ENCODE measurements around the gene SCAI.
"Not testable (repeated sequence)": the region's sequence is repeated elsewhere in the genome, so short reads cannot be mapped to it uniquely, and the experiment has no call there.

Gene SCAI

DNA sequence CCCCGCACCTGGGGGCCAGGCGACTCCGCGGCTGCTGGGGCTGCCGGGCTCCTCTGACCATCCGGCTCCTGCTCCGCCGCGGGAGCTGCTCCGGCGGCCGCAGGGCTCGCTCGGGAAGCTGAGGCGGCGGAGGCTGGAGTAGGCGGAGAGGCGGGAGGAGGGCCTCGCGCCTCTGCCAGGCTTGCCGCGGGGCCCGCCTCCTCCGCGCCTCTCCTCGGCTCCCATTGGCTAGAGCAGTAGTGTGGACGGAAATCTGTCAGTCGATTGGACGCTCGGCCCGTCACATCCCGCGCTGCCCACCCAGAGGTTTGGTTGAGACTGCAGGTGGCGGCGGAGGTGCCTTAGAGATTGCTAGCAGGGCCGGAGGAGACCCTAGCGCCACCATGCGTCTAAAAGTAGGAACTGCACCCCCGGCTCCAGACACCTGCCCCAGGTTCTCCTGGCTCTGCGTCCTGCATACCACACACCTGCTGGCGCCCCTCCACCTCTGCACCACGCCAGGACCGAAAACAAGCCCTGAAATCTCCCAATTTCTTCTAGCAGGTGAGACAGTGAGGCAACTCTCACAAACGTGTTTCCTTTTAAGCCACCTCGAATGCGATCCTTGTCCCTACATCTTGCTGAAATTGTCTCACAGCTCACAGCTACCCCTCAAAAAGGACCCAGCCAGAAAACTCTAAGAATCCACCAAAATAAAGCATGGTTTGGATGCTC is at the start of gene SCAI:
SCAI (minus strand) TSS at position 152 of the 714 bp plus-strand sequence; CDS start at position 61, 91 bp downstream.
- DNase-seq, result peak; percentile 95 to 97

DNA sequence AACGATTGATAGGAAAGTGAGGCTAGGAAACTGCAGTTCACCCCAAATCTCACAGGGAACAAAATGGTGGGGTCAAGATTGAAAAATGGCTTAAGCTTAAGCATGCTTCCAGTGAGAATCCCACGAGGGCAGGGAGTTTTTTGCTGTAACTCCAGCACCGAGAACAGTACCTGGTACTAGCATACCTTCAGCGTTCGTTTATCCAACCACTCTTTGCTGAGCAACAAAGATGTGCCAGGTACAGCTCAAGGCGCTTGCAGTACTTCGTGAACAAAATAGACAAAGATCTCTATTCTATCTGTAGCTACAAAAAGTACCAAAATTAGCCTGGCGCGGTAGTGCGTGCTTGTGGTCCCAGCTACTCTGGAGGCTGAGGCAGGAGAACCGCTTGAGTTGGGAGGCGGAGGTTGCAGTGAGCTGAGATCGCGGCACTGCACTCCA is 47.1 kb upstream of the SCAI start:
- peak in 1 of 2 donors; percentile 22 for DNase-seq

DNA sequence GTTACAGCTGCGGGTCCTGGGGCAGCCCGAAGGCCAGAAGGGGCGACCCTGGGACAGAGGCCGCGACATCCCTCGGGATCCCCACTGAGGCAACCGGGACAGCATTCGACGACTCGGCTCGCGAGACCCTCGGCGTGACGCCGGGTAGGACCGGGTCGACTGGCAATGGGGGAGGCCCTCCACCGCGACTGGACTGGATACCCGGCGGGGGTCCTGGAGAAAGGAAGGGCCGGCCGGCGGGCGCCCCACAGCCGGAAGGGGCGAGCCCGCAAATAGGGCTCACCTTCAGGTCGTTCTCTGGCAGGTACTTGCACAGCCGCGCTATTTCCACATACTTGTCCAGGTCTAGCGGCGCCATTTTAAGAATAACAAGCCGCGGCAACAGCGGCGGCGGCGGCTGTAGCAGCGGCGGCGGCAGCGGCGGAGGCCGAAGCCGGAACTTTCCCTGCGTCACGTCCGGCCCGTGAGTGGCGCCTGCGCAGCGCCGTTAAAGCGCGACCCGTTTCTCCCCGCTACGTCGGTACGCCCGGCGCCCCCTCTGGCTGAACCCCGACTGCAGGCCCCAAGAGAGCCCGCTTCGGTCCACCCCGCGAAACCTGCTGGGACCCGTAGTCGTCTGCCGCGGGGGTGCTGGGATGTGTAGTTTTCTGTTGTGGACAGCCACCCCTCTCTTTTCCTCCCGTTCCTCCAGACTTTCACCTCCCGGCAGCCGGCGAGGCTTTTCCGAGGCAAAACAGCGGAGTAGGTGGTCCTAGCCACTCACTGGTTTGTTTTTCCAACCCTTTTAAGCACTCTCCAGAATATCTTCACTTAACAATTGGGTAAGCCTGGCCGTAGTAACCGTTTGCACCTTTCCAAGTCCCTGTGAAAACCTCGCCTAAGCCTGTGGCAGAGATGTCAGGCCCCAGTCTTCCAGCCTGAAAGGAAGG is 46.3 kb upstream of the SCAI start, which contains the start of gene PPP6C:
PPP6C (minus strand) TSS at position 443 of the 929 bp plus-strand sequence; CDS start at position 358, 85 bp downstream.
- peak; percentile 96 for DNase-seq

DNA sequence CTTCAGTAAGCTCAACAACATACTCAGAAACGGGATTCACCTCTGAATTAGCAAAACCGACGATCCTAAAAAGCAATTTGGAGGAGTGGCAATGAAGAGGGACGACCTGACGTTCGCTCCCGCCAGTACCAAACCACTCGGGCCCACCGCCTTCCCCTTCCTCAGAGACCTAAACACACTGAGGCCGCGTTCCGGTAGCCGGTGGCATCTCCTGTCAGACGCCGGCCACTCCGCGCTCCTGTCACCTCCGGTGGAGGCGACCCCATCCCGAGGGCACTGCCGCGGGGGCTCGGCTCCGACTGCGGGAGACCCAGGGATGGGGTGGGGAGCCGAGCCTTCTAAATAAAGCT is 45.7 kb upstream of the SCAI start:
- peak in 1 of 2 donors; percentile 32 for DNase-seq

DNA sequence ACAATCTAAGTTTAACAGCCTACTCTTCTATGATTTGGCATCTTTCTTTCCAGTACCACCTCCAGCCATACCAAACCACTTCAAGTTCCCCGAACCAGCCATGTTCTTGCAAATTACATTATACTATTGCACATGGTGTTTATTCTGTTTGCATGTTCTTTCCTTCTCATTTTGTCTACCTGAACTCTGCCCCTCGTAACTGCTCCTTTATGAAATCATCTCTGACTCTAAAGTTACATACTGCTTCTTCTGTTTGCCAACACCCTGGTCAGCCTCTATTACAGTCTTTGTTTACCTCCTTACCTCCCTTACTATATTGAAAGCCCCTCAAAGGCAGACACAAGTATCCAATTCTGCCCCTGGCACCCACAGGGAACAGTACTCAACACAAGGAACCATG is 40.2 kb upstream of the SCAI start:
- no peak for DNase-seq

DNA sequence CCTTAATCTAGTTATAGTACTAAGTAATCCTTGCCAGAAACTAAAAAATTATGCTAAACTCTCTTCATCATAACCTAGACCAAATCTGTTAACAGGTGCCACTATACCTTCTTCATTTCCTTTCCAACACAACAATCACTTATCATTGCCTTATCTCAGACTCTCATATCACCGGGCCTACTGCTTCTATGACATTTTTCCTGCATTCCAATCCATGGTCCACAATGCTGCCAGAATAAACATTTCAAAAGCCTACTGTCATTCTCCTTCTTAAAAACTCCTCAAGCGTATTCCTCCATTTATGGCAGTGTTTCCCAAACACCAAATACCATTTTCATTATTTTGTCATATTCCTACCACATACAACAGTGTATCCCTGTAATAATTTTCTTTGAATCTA is 39.7 kb upstream of the SCAI start:
- DNase-seq, result no peak

DNA sequence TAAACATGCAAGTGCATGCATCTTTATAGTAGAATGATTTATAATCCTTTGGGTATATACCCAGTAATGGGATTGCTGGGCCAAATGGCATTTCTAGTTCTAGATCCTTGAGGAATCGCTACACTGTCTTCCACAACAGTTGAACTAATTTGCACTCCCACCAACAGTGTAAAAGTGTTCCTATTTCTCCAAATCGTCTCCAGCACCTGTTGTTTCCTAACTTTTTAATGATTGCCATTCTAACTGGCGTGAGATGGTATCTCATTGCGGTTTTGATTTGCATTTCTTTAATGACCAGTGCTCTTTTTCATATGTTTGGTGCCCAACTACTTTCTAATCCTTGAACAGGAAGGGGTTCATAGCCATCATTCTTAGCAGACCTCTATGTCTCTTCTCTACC is 38.4 kb upstream of the SCAI start:
- DNase-seq, result not testable (repeated sequence)

DNA sequence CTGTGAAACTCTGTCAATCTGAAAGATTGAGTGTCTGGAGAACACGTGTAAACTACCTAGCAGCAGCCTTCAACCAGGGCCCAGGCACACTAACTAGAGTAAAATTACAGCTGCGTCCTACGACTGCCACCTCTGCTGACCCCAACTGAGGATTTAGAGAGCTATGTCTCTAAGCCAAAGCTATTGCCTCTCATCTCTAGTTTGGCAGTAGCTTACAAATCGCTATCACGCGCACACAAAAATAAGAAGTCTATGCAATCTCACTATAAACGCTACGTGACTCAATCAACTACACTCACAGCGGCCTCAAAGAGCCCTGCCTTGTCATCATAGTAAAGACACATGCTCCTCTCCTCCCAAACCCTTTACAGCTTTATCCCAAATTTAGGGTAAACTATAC is 37.5 kb upstream of the SCAI start:
- DNase-seq, result no peak

DNA sequence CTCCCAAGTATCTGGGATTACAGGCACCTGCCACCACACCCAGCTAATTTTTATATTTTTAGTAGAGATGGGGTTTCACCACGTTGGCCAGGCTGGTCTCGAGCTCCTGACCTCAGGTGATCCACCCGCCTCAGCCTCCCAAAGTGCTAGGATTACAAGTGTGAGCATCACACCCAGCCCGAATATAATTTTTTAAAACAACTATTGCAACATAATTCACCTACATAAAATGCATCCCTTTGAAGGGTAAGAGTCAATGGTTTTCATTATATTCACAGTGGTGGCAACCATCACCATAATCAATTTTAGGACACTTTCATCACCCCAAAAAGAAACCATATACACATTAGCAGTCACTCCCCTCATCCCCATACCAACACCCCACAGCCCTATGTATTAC is 36.4 kb upstream of the SCAI start:
- DNase-seq, result not testable (repeated sequence)

DNA sequence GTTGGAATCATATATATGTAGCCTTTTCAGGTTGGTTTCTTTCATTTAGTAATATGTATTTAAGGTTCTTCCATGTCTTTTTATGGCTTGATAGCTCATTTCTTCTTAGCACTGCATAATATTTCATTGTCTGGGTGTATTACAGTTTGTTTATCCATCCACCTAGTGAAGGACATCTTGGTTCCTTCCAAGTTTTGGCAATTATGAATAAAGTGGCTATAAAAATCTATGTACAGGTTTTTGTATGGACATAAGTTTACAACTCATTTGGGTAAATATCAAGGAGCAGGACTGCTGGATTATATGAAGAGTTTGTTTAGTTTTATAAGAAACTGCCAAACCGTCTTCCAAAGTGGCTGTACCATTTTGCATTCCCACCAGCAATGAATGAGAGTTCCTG is 34.6 kb upstream of the SCAI start:
- DNase-seq, result no peak

DNA sequence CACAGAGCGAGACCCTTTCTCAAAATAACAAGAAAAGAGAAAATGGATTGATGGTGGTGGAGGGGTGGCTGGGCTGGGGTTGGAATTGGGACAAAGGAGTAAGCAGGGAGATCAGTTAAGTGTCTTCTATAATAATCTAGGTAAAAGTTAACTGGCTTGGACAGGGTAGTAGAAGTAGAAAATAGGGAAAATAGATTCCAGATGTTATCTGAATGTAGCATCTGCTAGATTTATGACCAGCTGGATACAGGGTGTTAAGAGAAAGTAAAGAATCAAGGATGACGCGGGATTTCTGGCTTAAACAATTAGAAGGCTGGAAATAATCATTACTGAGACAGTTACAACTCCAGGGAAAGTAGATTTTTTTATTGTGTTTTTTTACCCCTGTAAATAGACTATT is 33.3 kb upstream of the SCAI start:
- DNase-seq, result no peak

DNA sequence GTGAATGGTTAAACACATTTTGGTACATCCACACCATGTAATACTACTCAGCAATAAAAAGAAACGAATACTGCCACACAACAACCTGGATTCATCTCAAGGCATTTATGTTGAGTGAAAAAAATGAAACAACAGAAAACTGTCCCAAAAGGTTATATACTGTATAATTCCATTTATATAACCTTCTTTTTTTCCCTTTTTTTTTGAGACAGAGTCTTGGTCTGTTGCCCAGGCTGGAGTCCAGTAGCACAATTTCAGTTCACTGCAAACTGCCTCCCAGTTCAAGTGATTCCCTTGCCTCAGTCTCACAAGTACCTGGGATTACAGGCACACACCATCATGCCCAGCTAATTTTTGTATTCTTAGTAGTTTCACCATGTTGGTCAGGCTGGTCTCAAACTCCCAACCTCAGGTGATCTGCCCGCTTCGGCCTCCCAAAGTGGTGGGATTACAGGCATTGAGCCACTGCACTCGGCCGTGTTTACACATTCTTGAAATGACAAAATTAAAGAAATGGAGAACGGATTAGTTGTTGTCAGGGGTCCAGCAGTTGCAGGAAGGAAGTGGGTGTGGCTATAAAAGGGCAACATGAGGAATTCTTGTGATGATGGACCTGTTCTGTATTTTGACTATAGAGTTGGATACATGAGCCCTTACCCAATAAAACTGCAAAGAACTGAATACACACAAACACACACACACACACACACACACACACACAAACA is 28.9 kb upstream of the SCAI start:
- DNase-seq, result no peak

DNA sequence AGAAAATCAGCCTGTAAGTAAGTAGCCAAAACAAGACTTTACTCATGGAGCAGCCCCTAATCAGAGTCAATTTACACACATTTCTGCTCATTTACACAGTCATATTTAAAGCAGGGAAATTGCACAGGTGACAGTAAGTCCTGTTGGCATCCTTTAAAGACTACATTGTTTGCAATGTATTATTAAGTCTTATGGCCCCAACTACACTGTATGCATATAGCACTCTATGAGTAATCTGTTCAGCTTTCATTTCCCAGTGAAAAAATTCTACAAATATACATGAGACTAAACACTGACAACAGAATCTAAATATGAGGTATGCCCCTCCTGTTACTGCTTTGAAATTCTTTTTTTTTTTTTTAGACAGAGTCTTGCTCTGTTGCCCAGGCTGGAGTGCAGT is 26.6 kb upstream of the SCAI start:
- DNase-seq, result no peak

DNA sequence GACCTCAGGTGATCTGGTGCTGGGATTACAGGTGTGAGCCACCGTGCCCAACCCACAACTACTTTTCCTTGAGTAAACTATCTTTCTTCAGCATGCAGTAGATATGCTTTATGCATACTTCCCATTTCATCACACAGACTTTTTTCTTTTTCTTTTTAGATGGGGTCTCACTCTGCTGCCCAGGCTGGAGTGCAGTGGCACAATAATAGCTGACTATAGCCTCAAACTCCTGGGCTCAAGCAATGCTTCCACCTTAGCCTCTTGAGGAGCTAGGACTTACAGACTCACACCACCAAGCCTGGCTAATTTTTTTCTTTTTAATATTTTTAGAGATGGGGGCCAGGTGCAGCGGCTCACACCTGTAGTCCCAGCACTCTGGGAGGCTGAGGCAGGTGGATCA is 23.4 kb upstream of the SCAI start:
- DNase-seq, result no peak

DNA sequence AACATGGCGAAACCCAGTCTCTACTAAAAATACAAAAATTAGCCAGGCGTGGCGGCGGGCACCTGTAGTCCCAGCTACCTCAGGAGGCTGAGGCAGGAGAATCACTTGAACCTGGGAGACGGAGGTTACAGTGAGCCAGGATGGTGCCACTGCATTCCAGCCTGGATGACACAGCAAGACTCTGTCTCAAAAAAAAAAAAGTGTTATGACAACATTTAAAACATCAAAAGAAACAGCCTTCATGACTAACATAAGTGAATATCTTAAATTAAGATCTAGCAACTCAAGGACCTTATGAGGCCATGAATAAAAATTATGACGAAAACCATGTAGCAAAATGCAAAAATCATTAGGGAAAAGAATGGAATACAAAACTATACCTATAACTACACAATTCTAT is 19.6 kb upstream of the SCAI start:
- not testable (repeated sequence) for DNase-seq

DNA sequence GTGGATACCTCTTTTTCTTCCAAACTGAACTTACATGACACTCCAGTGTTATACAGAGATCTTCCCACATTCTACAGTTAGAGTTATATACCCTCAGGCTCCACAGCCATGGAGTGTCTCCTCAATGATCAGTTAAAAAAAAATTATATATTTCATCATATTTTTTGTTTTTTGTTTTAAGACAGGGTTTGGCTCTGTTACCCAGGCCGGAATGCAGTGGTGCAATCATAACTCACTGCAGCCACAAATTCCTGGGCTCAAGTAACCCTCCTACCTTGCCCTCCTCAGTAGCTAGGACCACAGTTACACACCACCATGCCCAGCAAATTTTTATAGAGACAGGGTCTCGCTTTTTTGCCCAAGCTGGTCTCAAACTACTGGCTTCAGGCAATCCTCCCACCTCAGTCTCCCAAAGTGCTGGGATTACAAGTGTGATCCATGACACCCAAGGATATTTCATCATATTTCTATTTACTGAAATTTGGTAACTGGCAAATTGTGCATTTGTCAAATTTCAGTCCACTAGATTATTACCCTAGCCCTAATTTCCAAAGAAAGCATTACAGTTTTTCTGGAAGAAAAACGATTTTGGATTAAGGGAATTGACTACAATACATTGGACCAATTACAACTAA is 18.1 kb upstream of the SCAI start:
- DNase-seq, result no peak

DNA sequence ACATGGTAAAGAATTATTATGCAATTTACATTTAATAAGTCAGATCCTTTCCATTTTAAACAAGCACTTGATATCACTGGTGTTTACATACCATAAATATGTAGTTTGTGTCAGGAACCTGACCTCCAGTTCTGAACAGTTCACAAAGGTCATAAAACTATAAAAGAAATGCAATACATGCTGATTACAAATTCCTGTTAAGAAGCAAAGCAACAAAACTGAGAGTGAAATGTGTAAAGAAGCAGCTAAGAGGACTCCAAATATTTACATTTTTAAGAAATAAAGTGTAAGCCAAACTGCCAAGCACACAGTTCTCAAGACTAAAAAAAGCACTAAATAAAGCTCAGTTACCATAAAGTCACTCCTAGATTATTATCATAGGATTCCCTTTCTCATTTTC is 17.4 kb upstream of the SCAI start:
- DNase-seq, result no peak

DNA sequence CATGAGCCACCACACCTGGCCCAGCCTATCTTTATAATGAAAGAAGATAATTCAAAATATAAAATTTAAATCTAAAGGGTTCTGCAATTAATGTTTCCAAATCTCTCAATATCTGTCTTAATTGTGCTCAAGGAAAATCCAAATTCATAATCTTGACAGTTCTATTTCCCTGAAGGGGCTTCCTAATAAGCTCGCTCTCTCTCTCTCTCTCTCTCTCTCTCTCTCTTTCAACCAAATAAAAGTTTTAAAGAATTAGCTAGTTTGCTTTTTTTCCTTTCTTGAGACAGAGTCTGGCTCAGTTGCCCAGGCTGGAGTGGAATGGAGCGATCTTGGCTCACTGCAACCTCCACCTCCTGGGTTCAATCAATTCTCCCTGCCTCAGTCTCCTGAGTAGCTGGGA is 13.2 kb upstream of the SCAI start:
- no peak for DNase-seq

DNA sequence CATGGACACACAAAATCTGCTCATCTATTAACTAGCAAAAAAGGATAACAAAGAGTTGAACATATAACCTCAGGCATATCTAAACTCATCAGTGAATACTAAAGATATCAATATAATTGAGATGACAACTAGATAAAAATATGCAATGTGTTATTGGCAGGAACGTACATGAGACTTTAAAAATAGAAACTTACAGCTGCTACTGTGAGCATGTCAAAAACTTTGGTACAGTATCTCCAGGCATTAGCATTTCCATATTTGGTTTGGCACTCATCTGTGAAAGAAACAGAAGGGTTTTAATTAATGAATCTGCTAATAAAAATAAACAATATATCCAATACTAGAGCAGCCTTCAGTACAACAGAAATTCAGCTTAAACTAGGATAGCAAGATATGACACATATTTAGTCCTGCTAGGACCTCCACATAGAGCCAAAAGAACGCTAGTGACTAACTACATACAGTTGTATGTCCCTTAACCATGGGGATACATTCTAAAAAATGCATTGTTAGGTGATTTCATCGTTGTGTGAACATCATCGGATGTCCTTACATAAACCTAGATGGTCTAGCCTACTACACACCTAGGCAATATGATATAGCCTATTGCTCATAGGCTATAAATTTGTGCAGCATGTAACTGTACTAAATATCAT is 10.5 kb upstream of the SCAI start:
- no peak for DNase-seq

DNA sequence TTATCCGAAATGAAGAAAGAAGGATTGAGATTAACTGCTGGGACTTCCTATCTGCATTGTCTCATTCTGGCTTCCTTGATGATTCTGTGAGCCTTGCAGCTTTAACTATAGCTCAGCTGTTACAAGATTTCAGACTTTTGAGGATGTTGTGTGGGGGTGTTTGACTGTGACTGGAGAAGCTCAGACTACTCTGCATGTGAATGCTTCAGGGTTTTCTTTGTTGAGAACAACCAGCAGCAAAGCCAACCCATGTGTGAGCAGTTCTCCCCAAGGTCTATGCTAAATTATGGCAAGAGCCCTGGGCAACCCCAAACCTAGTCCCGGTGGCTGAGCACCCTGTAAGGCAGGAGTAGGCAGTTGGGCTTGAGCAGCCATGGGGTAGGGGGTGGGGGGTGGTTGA is 8.4 kb upstream of the SCAI start:
- no peak for DNase-seq

DNA sequence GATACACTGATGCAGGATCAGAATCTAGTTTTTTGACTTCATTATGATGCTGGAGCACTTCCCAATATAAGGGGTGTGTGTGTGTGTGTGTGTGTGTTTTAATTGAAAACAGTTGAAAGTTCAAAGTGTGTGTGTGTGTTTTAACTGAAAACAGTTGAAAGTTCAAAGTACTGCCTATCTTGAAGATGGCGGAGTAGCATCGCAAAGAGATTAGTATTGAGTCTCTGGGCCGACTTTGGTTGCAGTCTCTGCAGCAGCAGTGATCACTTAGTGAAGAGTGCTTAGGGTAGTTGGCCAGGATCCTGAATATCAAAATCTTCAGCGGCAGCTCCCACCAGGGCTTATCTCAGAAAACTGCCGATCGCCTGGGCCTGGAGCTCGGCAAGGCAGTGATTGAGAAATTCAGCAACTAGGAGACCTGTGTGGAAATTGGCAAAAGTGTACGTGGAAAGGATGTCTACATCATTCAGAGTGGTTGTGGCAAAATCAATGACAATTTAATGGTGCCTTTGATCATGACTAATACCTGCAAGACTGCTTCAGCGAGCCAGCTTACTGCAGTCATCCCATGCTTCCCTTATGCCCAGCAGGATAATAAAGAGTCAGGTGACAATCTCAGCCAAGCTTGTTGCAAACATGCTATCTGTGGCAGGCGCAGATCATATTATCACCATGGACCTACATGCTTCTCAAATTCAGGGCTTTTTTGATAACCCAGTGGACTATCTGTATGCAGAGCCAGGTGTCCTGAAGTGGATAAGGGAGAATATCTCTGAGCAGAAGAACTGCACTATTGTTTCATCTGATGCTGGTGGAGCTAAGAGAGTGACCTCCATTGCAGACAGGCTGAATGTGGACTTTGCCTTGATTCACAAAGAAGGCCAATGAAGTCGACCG is 7.3 kb upstream of the SCAI start:
- no peak for DNase-seq

Measured in stimulated activated CD4-positive, alpha-beta T cell treated with anti-CD3 and anti-CD28 coated beads, Interleukin-2, amount 100 ng/mL, for 48 hours (primary cell).